ENCODE data around the gene SLC6A18. TPM values are rescaled to one million over a fixed set of nuclear protein-coding genes. Genes with fewer than 3 reads are reported as not detected.

The SLC6A18 gene
- total and polyA plus RNA-seq, 3 experiments from 2014 or later: not detected

GRCh38 chr5:1185629-1186350, 39.4 kb upstream of the SLC6A18 start:
- no peaks in the 10 kb centered on the region for H3K27me3 ChIP-seq (ENCODE audit: insufficient read depth, low read length, poor library complexity, severe bottlenecking)
- ChIA-PET POLR2A (no interaction called here), CTCF (no interaction called here)
- peak overlapping the region in 1 of 8 donors; percentile 11 for H3K27ac Mint-ChIP-seq
- H3K4me3 Mint-ChIP-seq: no peak overlapping the region
- no peaks in the 10 kb centered on the region for H3K9me3 Mint-ChIP-seq
- peaks cover 19 to 28% of the 10 kb centered on the region in 2 donors for H3K27me3 Mint-ChIP-seq
- no peaks in the 10 kb centered on the region for H3K4me1 Mint-ChIP-seq
- no peaks in the 10 kb centered on the region for H3K36me3 ChIP-seq (ENCODE audit: insufficient read depth, low read length)
- no peaks in the 10 kb centered on the region for H3K9me3 ChIP-seq (ENCODE audit: low read length)
- peak in 1 of 5 donors; percentile 26 for DNase-seq
- no peak overlapping the region for H3K4me3 ChIP-seq (ENCODE audit: low read length)
- H3K27ac ChIP-seq (ENCODE audit: low read depth, low read length): peak overlapping the region; percentile 4
- H3K4me1 ChIP-seq (ENCODE audit: insufficient read depth, low read length): no peaks in the 10 kb centered on the region
- no peaks in the 10 kb centered on the region for H3K36me3 Mint-ChIP-seq

GRCh38 chr5:1186351-1187233, 38.6 kb upstream of the SLC6A18 start:
- Mint-ChIP-seq H3K4me3 (no peak overlapping the region), H3K27me3 (peaks cover 20 to 31% of the 10 kb centered on the region in 2 donors), H3K36me3 (no peaks in the 10 kb centered on the region), H3K9me3 (no peaks in the 10 kb centered on the region), H3K27ac (no peak overlapping the region), H3K4me1 (no peaks in the 10 kb centered on the region)
- Histone ChIP-seq H3K27me3 (ENCODE audit: insufficient read depth, low read length, poor library complexity, severe bottlenecking) (no peaks in the 10 kb centered on the region), H3K9me3 (ENCODE audit: low read length) (no peaks in the 10 kb centered on the region), H3K36me3 (ENCODE audit: insufficient read depth, low read length) (no peaks in the 10 kb centered on the region), H3K4me1 (ENCODE audit: insufficient read depth, low read length) (no peaks in the 10 kb centered on the region), H3K27ac (ENCODE audit: low read depth, low read length) (peak overlapping the region; percentile 4), H3K4me3 (ENCODE audit: low read length) (no peak overlapping the region)
- ChIA-PET CTCF (no interaction called here), POLR2A (no interaction called here)
- peak in 1 of 5 donors; percentile 28 for DNase-seq

- Histone ChIP-seq H3K9me3 (ENCODE audit: low read length) (no peaks in the 10 kb centered on the region), H3K4me1 (ENCODE audit: insufficient read depth, low read length) (no peaks in the 10 kb centered on the region), H3K4me3 (ENCODE audit: low read length) (no peak overlapping the region), H3K27ac (ENCODE audit: low read depth, low read length) (no peak overlapping the region), H3K36me3 (ENCODE audit: insufficient read depth, low read length) (no peaks in the 10 kb centered on the region), H3K27me3 (ENCODE audit: insufficient read depth, low read length, poor library complexity, severe bottlenecking) (no peaks in the 10 kb centered on the region)
- ChIA-PET POLR2A (no interaction called here), CTCF (interaction anchor here (0.6 to 1.1 kb wide), 2 partner anchors 20 to 68 kb away, joined by 3 read pairs; no protein-coding TSS in a partner anchor)
- Mint-ChIP-seq H3K27ac (no peak overlapping the region), H3K4me1 (no peaks in the 10 kb centered on the region), H3K27me3 (peaks cover 20 to 31% of the 10 kb centered on the region in 2 donors), H3K36me3 (no peaks in the 10 kb centered on the region), H3K4me3 (no peak overlapping the region), H3K9me3 (no peaks in the 10 kb centered on the region)
- peak in 1 of 5 donors; percentile 35 for DNase-seq
Measured at GRCh38 chr5:1187234-1187949, 37.8 kb upstream of the SLC6A18 start.

- H3K4me1 ChIP-seq (ENCODE audit: insufficient read depth, low read length): no peaks in the 10 kb centered on the region
- DNase-seq: peak in 1 of 5 donors; percentile 33
- Mint-ChIP-seq H3K9me3 (peaks cover 0 to 1% (median 0%) of the 10 kb centered on the region in 5 donors), H3K36me3 (no peaks in the 10 kb centered on the region), H3K27ac (no peak overlapping the region), H3K4me1 (no peaks in the 10 kb centered on the region), H3K4me3 (no peak overlapping the region), H3K27me3 (peaks cover 20 to 31% of the 10 kb centered on the region in 2 donors)
- ChIA-PET CTCF (interaction anchor here (0.6 to 1.1 kb wide), 2 partner anchors 20 to 69 kb away, joined by 3 read pairs; no protein-coding TSS in a partner anchor), POLR2A (no interaction called here)
- no peak overlapping the region for H3K4me3 ChIP-seq (ENCODE audit: low read length)
- H3K36me3 ChIP-seq (ENCODE audit: insufficient read depth, low read length): no peaks in the 10 kb centered on the region
- no peaks in the 10 kb centered on the region for H3K9me3 ChIP-seq (ENCODE audit: low read length)
- H3K27me3 ChIP-seq (ENCODE audit: insufficient read depth, low read length, poor library complexity, severe bottlenecking): no peaks in the 10 kb centered on the region
- H3K27ac ChIP-seq (ENCODE audit: low read depth, low read length): no peak overlapping the region
Measured at GRCh38 chr5:1187950-1188334, 37.2 kb upstream of the SLC6A18 start.

- peaks cover 0 to 2% (median 0%) of the 10 kb centered on the region in 5 donors for H3K9me3 Mint-ChIP-seq
- H3K27ac ChIP-seq (ENCODE audit: low read depth, low read length): no peak overlapping the region
- no peaks in the 10 kb centered on the region for H3K36me3 ChIP-seq (ENCODE audit: insufficient read depth, low read length)
- no peaks in the 10 kb centered on the region for H3K4me1 ChIP-seq (ENCODE audit: insufficient read depth, low read length)
- no peak overlapping the region for H3K4me3 Mint-ChIP-seq
- H3K4me1 Mint-ChIP-seq: no peaks in the 10 kb centered on the region
- POLR2A ChIA-PET: no interaction called here
- CTCF ChIA-PET: interaction anchor here (1.1 kb wide), 1 partner anchor 21 kb away, joined by 3 read pairs; no protein-coding TSS in a partner anchor
- H3K27me3 Mint-ChIP-seq: peaks cover 22 to 34% of the 10 kb centered on the region in 2 donors
- no peak overlapping the region for H3K27ac Mint-ChIP-seq
- H3K9me3 ChIP-seq (ENCODE audit: low read length): no peaks in the 10 kb centered on the region
- no peak overlapping the region for H3K4me3 ChIP-seq (ENCODE audit: low read length)
- no peak for DNase-seq
- H3K27me3 ChIP-seq (ENCODE audit: insufficient read depth, low read length, poor library complexity, severe bottlenecking): no peaks in the 10 kb centered on the region
- no peaks in the 10 kb centered on the region for H3K36me3 Mint-ChIP-seq
Measured at GRCh38 chr5:1188464-1188863, 36.7 kb upstream of the SLC6A18 start.

GRCh38 chr5:1189269-1189668, 35.9 kb upstream of the SLC6A18 start:
- Mint-ChIP-seq H3K27ac (no peak overlapping the region), H3K4me3 (no peak overlapping the region), H3K9me3 (peaks cover 0 to 2% (median 0%) of the 10 kb centered on the region in 5 donors), H3K36me3 (no peaks in the 10 kb centered on the region), H3K4me1 (no peaks in the 10 kb centered on the region), H3K27me3 (peaks cover 24 to 36% of the 10 kb centered on the region in 2 donors)
- H3K27ac ChIP-seq (ENCODE audit: low read depth, low read length): no peak overlapping the region
- ChIA-PET CTCF (no interaction called here), POLR2A (no interaction called here)
- DNase-seq: no peak
- H3K4me1 ChIP-seq (ENCODE audit: insufficient read depth, low read length): no peaks in the 10 kb centered on the region
- H3K27me3 ChIP-seq (ENCODE audit: insufficient read depth, low read length, poor library complexity, severe bottlenecking): no peaks in the 10 kb centered on the region
- H3K9me3 ChIP-seq (ENCODE audit: low read length): no peaks in the 10 kb centered on the region
- H3K36me3 ChIP-seq (ENCODE audit: insufficient read depth, low read length): no peaks in the 10 kb centered on the region
- no peak overlapping the region for H3K4me3 ChIP-seq (ENCODE audit: low read length)

GRCh38 chr5:1190278-1190677, 34.9 kb upstream of the SLC6A18 start:
- H3K27ac Mint-ChIP-seq: no peak overlapping the region
- H3K4me1 Mint-ChIP-seq: no peaks in the 10 kb centered on the region
- Histone ChIP-seq H3K27me3 (ENCODE audit: insufficient read depth, low read length, poor library complexity, severe bottlenecking) (no peaks in the 10 kb centered on the region), H3K4me3 (ENCODE audit: low read length) (no peak overlapping the region), H3K4me1 (ENCODE audit: insufficient read depth, low read length) (no peaks in the 10 kb centered on the region), H3K9me3 (ENCODE audit: low read length) (no peaks in the 10 kb centered on the region), H3K36me3 (ENCODE audit: insufficient read depth, low read length) (no peaks in the 10 kb centered on the region), H3K27ac (ENCODE audit: low read depth, low read length) (no peak overlapping the region)
- ChIA-PET POLR2A (no interaction called here), CTCF (no interaction called here)
- H3K27me3 Mint-ChIP-seq: peaks cover 28 to 40% of the 10 kb centered on the region in 2 donors
- no peaks in the 10 kb centered on the region for H3K36me3 Mint-ChIP-seq
- H3K4me3 Mint-ChIP-seq: no peak overlapping the region
- no peak for DNase-seq
- H3K9me3 Mint-ChIP-seq: peaks cover 0 to 2% (median 0%) of the 10 kb centered on the region in 5 donors

Data from CD8-positive, alpha-beta memory T cell (primary cell).